Activated gamma-delta T cell treated with Interleukin-2 at 50 U/mL for 16 hours (primary cell): ENCODE results near the gene BTN3A1.
"Not testable (repeated sequence)": the region's sequence is repeated elsewhere in the genome, so short reads cannot be mapped to it uniquely, and the experiment has no call there.

ENCODE experiments used
- DNase-seq: peaks from one replicate; pipeline ENCODE4 v3.0.0-alpha.2; 2020

The BTN3A1 gene

DNA sequence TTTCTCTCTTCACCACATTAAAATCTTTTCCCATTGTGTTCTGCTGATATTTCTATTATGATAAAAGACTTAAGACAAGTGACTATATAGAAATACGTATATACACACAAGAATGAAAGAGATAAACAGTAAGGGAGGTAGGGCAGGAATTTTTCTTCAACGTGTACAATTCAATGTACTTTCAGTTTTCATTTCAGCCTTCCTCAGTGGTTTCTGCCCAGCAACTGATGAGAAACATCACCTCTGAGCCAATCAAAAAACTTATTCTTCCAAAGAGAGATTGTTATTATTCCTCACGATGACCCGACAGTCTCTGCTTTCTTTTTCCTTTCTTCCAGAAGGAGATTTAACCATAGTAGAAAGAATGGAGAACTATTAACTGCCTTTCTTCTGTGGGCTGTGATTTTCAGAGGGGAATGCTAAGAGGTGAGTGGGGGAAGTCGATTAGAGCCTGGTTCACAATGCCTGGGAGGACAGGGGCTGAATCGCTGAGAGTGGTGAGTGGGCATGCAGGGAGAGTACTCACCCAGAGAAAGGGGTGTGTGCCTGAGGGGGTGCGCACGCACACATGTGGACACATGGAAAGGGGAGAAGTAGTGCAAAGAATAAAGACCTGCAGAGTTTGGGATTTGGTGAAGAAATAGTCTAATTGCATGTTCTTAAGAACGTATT, at the start of gene BTN3A1:
BTN3A1 (plus strand) TSS at position 289 of the 672 bp plus-strand sequence. CDS start 3,289 bp downstream, outside the sequence.
- DNase-seq, result peak; percentile 55

GRCh38 chr6:26352315-26352714, 49.8 kb upstream of the BTN3A1 start:
- DNase-seq, result no peak

DNA sequence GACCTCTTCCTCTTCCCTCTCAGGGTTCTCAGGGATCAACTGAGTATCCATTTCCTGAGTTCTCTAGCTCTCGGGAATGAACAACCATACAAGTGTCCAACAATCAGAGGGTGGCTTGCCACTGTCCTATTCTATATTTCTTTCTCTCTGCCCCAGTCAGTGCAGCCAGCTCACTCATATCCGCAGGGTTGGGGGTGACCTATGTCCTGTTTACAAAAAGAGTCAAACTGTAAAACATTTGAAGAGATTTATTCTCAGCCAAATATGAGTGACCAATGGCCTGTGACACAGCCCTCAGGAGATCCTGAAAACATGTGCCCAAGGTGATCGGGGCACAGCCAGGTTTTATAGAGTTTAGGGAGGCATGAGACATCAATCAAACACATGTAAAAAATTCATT, 47.9 kb upstream of the BTN3A1 start:
- no peak for DNase-seq

DNA sequence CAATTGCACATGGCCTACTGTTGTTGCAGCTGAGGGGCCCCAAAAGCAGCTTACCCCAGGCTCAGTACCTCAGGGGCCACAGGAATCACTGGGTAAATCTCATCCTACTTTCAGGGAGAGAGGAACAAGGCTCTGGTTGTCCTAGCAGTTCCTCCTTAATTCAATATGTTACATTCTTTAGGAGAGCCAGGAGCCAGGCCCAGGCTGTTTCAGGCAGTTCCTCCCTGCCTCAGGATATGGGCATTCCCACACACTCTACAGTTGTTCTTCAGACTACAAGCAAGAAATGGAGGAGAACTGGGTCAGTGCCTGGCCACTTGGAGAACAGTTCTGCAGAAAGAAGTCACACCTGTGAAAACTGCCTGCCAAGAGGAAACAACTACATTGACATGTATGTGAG, 46.7 kb upstream of the BTN3A1 start:
- DNase-seq, result no peak

DNA sequence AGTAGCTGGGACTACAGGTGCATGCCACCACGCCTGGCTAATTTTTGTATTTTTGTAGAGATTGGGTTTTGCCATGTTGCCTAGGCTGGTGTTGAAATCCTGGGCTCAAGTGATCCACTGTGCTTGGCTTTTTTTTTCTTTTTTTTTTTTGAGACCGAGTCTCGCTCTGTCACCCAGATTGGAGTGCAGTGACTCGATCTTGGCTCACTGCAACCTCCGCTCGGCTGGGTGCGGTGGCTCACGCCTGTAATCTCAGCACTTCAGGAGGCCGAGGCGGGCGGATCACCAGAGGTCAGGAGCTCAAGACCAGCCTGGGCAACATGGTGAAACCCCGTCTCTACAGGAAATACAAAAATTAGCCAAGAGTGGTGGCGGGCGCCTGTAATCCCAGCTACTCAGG, 44.5 kb upstream of the BTN3A1 start:
- DNase-seq, result not testable (repeated sequence)

- DNase-seq, result no peak
These were observed 43.5 kb upstream of the BTN3A1 start for GRCh38 chr6:26358511-26358981.

GRCh38 chr6:26359765-26360164, 42.3 kb upstream of the BTN3A1 start:
- no peak for DNase-seq

DNA sequence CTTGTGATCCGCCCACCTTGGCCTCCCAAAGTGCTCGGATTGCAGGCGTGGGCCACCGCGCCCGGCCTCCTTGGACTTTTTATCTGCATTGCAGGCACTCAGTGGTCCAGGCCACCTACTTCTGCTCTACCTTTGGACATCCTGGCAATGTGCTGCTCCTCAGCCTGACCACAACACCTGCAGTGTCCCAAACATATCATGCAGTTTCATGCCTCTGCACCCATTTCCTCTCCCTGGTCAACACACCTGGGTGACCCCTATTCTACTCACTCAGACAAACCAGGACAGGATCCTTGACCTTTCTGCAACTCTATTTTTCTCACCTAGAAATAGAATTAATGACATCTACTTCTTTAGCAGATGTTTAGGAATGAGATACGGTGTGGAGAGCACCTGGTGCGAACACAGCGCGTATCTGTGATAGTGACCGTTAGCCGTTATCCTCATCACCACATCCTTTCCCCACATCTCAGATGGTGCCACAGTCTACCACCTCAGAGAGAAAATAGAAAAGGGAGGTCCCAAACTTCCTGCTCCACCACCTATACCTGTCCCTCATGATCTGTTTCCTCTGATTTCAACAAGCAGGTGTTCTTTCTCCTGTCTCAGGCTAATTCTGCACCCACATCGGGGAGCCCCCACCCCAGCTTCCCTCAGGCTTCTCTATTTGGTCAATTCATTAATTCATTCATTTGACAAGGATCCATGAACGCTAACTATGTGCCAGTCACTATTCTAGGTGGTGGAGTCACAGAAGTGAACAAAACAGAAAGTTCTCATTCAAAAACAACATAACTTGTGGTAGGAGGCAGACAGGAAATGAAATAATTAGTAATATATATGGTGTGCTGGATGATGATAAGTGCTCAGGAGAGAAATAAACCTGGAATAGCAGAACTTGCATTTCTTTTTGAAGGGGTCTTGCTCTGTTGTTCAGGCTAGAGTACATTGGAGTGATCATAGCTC, 41.3 kb upstream of the BTN3A1 start:
- DNase-seq, result no peak

DNA sequence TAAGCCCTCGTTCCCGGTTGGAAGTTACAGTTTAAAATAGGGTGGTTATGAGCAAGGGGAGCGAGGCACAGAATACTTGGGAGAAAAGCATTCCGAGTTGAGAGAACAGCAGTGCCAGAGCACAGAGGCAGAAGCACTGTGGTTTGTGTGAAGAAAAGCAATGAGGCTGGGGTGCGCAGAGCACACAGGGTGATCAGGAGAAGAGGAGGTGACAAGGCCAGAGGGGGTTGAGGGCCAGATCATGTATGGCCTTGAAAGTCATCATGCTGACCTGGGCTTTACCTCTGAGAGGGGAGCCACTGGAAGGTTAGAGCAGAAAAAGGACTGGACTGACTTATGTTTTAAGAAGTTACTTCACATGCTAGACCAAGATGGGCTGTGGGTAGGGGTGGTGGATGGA, 40.5 kb upstream of the BTN3A1 start:
- DNase-seq, result no peak

GRCh38 chr6:26362093-26362835, 39.8 kb upstream of the BTN3A1 start:
- DNase-seq, result no peak

DNA sequence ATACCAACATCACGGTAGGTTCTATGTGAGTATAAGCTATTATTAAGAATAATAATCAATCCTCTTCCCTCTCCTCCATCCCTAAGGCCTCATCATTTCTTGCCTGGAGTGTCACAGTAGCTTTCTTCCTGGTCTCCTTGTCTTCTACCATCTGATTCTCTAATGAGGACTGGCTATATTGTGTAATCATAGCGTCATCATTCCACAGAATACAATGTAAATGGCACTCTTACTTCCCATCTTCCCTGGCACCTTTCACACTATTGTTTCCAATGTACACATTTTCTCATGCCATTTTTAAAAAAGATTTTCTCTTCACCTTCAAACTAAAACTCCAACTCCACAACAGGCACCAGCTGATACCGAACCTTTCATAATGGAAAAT, 39.2 kb upstream of the BTN3A1 start:
- no peak for DNase-seq

DNA sequence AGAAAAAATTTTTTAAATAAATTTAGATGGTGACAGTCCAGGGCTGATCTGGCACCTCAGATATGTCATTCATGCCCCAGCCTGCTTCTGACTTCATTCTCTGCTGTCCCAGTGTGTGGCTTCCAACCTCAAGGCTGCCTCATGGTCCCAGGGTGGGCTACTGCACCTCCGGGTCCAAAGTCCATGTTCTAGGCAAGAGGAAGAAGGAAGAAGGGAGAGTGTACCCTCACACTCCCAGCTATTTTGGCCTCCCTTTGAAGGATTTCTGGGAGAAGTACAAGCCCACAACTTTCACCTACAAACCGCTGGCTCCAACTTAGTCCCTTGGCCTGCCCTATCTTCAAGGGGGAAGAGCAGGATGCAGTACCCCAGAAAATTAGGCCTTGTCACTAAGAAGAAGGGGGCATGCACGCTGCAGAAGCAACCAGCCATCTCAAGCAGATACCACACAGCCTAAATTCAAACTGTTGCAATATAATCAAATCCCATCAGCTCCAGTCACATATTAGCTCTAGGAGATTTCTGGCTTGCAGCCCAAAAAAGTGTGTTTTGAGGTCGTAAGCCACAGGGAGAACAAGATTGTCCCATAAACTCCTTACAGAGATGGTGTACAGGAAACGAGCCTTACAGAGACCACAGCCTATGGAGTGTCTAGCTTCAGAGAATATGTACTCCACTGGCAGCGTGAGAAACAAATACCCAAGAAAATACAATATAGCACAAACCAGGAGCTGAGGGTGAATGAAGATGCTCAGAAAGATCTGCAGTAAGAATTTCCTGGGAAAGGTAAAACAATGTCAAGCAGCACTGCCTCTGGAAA, 38.0 kb upstream of the BTN3A1 start:
- no peak for DNase-seq

DNA sequence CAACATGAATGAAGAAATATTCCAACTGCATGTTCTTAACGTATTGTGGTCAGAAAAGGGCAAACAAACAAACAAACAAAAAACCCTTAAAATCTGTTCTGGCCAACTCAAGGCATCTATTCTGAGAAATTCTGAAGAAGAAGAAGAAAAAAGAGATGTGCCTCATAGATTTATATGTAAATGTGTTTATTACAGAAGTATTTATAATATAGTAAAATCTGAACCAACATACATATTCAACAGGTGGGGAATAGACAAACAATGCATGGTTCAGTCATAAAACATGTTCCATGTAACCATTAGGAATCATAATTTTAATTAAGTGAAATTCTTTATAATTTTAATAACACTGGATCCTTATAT, 36.5 kb upstream of the BTN3A1 start:
- DNase-seq, result no peak

- DNase-seq, result no peak
These were observed 35.6 kb upstream of the BTN3A1 start for GRCh38 chr6:26366504-26366903.

GRCh38 chr6:26367114-26367513, 35.0 kb upstream of the BTN3A1 start:
- DNase-seq, result no peak

DNA sequence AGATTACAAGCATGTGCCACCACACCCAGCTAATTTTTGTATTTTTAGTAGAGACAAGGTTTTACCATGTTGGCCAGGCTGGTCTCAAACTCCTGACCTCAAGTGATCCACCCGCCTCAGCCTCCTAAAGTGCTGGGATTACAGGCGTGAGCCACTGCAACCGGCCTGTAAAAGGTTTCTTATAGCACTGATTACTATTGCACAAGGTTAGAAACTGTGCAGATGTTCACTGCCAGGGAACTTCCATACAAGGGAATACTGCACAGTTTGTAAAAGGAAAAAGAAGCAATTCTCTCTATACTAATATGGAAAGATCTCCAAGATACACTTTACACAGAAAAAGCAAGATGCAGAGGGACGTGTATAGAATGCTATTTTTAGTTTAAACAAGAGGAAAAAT, 30.3 kb upstream of the BTN3A1 start:
- not testable (repeated sequence) for DNase-seq

DNA sequence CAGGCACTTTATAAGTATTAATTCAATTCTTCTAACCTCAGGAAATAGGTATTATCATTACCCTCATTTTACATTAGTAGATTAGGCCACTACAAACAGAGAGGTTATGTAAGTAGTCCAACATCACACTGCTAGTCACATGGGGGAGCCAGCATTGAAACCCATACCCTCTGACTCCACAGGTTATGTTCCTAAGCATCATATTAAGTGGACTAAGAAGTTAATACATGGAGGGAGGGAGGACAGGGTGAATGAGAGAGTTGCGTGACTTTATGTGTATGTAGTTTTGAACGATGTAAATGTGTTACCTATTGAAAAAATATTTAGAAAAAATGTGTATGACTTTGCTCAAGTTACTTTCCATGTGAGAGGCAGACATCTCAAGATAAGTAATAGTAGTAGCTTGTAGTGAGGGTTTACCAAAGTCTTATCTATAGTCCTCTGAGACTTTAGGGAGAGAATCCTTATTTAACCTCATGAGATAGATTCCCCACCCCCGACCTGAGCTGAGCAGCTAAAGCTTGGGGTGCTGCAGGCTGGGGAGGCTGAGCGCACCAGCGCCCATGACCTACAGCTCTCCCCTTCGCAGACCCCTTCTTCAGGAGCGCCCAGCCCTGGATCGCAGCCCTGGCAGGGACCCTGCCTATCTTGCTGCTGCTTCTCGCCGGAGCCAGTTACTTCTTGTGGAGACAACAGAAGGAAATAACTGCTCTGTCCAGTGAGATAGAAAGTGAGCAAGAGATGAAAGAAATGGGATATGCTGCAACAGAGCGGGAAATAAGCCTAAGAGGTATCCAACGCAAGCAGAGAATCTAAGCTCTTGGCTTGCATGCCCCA, 29.5 kb upstream of the BTN3A1 start:
- no peak for DNase-seq

DNA sequence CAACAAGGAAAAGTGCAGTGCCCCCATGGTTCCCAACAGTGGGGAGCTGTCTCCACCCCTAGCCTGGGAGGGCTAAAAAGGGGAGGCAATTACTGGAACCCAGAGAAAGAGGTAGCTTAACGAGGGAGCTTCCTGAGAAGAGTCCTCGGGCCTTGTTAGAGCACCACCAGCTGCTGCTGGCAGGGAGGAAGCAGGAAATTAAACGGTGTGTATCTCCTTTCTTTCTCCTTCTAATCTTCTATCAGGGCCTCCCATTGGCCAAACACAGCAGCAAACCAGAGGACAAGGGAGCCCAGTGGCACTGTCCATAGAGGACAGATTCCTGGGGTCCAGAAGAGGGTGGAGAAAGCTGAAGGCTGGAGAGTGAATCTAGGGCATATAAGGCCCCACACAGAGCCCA, 26.8 kb upstream of the BTN3A1 start:
- DNase-seq, result no peak

DNA sequence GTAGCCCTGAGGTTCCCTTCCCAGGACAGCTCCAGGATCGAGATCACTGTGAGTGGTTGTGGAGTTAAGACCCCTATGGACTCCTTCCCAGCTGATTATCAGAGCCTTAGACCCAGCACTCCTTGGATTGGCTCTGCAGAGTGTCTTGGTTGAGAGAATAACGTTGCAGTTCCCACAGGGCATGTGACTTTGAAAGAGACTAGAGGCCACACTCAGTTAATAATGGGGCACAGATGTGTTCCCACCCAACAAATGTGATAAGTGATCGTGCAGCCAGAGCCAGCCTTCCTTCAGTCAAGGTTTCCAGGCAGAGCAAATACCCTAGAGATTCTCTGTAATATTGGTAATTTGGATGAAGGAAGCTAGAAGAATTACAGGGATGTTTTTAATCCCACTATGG, 24.4 kb upstream of the BTN3A1 start:
- no peak for DNase-seq

DNA sequence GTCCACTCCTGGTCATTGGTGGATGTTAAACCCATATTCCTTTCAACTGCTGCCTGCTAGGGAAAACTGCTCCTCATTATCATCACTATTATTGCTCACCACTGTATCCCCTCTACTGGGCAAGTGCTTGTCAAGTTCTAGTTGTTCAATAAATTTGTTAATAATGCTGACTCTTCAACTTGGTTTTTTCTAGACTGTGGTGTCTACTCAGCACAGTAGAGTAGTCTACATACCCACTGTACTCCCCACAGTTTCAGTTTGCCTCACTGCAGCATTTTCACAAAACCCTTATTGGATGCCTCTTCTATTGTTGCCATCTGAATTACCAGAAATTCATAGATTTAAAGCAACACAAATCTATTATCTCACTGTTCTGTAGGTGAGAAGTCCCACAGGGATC, 23.9 kb upstream of the BTN3A1 start:
- not testable (repeated sequence) for DNase-seq

GRCh38 chr6:26379292-26379691, 22.8 kb upstream of the BTN3A1 start:
- DNase-seq, result no peak

DNA sequence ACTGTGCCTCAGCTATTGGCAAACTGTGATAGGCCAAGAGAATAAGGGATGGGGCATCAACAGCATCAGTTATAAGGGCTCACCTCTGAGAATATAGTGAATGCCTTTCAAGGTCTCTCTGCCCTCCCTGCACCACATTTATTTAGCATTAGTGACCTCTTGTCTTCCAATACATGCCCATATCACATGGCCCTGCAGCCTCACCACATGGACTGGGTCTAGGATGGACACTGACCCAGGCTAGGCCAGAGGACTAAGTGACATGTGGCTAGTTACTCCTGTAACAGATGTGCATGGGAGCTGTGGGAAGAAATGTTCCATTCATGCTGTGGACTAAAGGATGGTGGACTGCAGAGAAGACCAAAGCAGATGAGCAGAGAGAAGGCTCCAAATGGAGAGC, 22.3 kb upstream of the BTN3A1 start:
- no peak for DNase-seq
